ENCODE measurements around the gene MYBPC1.
"Not testable (repeated sequence)": the region's sequence is repeated elsewhere in the genome, so short reads cannot be mapped to it uniquely, and the experiment has no call there.

Gene MYBPC1, protein sequence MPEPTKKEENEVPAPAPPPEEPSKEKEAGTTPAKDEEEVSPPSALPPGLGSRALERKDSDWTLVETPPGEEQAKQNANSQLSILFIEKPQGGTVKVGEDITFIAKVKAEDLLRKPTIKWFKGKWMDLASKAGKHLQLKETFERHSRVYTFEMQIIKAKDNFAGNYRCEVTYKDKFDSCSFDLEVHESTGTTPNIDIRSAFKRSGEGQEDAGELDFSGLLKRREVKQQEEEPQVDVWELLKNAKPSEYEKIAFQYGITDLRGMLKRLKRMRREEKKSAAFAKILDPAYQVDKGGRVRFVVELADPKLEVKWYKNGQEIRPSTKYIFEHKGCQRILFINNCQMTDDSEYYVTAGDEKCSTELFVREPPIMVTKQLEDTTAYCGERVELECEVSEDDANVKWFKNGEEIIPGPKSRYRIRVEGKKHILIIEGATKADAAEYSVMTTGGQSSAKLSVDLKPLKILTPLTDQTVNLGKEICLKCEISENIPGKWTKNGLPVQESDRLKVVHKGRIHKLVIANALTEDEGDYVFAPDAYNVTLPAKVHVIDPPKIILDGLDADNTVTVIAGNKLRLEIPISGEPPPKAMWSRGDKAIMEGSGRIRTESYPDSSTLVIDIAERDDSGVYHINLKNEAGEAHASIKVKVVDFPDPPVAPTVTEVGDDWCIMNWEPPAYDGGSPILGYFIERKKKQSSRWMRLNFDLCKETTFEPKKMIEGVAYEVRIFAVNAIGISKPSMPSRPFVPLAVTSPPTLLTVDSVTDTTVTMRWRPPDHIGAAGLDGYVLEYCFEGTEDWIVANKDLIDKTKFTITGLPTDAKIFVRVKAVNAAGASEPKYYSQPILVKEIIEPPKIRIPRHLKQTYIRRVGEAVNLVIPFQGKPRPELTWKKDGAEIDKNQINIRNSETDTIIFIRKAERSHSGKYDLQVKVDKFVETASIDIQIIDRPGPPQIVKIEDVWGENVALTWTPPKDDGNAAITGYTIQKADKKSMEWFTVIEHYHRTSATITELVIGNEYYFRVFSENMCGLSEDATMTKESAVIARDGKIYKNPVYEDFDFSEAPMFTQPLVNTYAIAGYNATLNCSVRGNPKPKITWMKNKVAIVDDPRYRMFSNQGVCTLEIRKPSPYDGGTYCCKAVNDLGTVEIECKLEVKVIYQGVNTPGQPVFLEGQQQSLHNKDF

DNA sequence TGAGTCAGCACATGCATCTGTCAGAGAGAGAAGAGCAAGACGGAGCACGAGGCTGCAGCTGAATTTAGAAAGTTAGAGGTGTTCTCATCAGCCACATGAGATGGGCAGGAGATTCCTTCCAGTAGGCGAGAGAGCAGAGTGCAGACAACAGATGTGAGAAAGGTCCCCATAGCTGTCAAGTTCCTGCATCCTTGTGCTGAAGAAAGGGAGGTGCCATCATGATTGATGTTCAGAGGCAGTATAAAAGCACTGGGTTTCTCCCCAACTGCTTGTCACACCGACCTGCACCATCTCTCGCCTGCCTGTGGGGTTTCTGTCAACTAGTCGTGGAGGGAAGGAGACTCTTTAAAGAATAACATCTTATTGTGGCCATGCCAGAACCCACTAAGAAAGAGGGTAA lies at the start of gene MYBPC1:
MYBPC1 (plus strand) TSS at position 272 of the 400 bp plus-strand sequence; CDS start at position 372, 100 bp downstream.
- no peak for DNase-seq
- TF ChIP-seq POLR2A (IDR thresholded peaks at IDR 0.05; ENCODE audit: low read length), result no peak
- TF ChIP-seq GATA1 (IDR thresholded peaks at IDR 0.05; ENCODE audit: low read depth, low read length), result no peak

DNA sequence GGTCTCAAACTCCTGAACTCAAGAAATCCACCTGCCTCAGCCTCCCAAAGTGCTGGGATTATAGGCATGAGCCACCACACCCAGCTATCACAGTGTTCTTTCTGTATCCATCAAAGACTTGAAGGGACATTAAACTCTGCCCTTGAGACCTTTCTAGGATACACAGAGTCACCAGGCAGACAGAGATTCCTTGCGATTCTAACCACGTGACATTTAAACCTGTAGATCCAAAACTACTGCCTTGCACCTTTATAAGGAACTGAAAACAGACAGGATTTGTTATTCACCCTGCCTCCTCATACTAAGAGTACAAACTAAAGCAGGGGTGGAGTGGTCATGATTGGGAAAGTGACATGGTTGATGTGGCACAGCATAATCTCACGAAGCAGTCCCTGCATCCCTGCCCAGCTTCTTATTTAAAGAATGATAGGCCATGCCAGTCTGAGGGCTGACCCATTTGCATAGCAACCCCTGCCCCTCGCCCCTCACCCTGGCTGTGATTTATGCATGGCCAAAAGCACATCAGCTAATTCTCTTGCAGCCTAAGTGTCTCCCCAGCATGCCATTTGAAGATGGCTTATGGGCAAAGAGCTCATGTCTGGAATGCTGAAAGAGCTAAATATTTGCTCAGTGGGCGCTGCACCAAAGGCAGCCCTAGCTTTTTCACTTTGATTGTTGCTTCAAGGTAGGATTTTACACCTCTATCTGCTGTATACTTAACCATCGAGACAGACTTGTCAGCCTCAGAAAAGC lies 43.2 kb upstream of the MYBPC1 start:
- DNase-seq, result no peak
- TF ChIP-seq GATA1 (IDR thresholded peaks at IDR 0.05; ENCODE audit: low read depth, low read length), result no peak
- no peak for TF ChIP-seq POLR2A (IDR thresholded peaks at IDR 0.05; ENCODE audit: low read length)

DNA sequence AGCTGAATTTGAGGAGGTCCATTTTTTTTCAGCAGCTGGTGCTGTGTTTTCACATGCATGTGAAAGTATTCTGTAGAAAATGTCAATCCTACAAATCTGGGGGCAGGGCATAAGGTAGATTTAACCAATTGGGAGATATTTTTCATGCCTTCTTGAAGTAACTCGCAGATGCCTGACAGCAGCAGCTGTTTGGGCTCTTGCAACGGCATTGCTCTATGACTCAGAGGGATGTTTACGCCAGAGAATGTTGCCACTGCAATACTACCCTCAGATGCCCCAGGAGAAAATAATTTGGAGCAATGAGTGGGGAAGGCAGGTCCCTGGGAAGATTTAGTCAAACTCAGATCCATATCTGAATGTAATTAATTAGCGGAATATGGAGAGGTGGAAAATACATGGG lies 42.5 kb upstream of the MYBPC1 start:
- no peak for DNase-seq
- TF ChIP-seq GATA1 (IDR thresholded peaks at IDR 0.05; ENCODE audit: low read depth, low read length) (no peak), POLR2A (IDR thresholded peaks at IDR 0.05; ENCODE audit: low read length) (no peak)

DNA sequence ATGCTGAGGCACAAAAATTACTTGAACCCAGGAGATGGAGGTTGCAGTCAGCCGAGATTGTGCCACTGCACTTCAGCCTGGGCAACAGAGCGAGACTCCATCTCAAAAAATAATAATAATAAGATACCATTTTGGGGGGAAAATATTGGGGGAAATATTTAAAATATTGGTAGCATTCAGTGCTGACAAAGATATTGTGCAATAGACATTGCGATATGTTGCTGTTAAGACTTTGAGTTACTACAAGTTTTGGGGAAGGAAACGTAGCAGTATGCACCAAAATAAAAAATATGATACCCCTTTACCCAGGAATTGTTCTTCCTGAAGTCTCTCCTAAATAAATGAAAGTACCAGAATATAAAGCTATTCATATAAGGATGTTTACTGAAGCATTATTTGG lies 37.7 kb upstream of the MYBPC1 start:
- TF ChIP-seq GATA1 (IDR thresholded peaks at IDR 0.05; ENCODE audit: low read depth, low read length), result no peak
- TF ChIP-seq POLR2A (IDR thresholded peaks at IDR 0.05; ENCODE audit: low read length), result no peak
- DNase-seq, result no peak

DNA sequence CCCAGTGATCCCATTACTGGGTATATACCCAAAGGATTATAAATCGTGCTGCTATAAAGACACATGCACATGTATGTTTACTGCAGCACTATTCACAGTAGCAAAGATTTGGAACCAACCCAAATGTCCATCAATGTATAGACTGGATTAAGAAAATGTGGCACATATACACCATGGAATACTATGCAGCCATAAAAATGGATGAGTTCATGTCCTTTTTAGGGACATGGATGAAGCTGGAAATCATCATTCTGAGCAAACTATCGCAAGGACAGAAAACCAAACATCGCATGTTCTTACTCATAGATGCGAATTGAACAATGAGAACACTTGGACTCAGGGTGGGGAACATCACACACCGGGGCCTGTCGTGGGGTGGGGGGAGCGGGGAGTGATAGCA lies 36.0 kb upstream of the MYBPC1 start:
- not testable (repeated sequence) for DNase-seq

DNA sequence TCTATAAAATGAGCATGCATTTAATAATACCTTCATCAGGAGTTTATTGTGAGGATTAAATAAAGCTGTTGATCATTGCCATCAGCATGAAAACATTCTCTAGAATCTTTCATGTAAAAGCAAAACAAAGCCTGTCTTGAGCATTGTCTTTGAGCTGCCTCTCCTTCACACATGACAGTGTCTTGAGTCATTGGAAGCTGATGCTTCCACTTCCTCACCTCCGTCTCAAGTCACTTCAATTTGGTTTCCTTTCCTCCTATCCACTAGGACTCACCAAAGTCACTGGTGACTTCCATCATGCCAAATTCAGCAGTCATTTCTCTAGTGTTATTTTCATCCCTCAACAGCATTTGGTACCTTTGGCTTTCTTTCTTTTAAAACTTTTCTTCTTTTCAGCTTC lies 31.6 kb upstream of the MYBPC1 start:
- TF ChIP-seq GATA1 (IDR thresholded peaks at IDR 0.05; ENCODE audit: low read depth, low read length), result no peak
- TF ChIP-seq POLR2A (IDR thresholded peaks at IDR 0.05; ENCODE audit: low read length), result no peak
- DNase-seq, result no peak

DNA sequence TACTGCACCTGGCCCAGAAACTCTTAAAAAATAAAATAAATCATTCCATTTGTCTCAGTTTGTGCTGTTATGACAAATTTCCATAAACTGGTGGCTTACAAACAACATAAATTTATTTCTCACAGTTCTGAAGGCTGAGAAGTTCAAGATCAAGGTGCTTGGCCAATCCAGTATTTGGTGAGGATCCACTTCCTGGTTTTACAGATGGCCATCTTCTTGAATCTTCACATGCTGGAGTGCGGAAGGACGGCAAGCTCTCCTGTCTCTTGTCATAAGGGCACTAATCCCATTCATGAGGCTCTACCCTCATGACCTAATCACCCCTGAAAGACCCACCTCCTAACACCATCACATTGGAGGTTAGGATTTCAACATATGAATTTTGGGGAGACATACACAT lies 29.9 kb upstream of the MYBPC1 start:
- TF ChIP-seq POLR2A (IDR thresholded peaks at IDR 0.05; ENCODE audit: low read length), result no peak
- TF ChIP-seq GATA1 (IDR thresholded peaks at IDR 0.05; ENCODE audit: low read depth, low read length), result no peak
- DNase-seq, result peak in 1 of 2 experiments; percentile 10

DNA sequence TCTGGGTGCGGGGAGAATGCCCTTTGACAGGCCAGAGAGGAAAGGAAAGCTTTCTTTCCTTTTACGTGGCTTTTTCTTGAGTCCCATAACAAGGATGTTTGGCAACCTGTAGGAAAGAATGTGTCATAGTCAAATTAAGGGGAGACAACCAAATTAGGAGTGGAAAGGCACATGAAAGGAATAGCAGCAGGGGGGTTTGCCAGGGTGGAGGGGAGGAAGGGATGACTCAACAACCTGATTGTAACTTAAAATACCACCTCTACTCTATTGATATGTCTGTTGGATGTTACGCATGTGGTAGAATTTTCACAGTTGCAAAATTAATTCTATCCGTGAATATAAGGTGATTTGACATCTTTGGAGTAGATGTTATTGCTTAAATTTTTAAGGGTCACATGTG lies 28.5 kb upstream of the MYBPC1 start:
- DNase-seq, result no peak

DNA sequence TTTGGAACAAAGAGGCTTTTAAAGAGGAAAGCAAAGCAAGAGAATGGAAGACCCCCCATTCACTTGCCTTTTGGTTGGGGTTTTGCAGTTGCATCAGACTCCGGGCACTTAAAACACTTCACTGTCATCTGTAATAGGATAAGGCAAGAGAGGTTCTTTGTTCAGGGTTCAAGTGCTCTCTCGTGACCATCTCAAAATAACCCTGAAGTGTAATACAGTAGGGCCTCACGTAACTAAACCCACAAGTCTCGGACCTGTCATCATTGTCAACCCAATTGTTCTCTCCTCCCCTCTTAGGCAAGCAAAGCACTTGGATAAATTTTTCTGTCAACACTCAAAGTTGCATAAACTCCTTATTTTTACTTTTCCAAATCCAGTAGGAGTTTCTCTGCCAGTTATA lies 26.9 kb upstream of the MYBPC1 start:
- TF ChIP-seq GATA1 (IDR thresholded peaks at IDR 0.05; ENCODE audit: low read depth, low read length), result no peak
- no peak for TF ChIP-seq POLR2A (IDR thresholded peaks at IDR 0.05; ENCODE audit: low read length)
- DNase-seq, result no peak

More for the DNA sequence above, 28.5 kb upstream of the MYBPC1 start:
- TF ChIP-seq GATA1 (IDR thresholded peaks at IDR 0.05; ENCODE audit: low read depth, low read length) (no peak), POLR2A (IDR thresholded peaks at IDR 0.05; ENCODE audit: low read length) (no peak)

DNA sequence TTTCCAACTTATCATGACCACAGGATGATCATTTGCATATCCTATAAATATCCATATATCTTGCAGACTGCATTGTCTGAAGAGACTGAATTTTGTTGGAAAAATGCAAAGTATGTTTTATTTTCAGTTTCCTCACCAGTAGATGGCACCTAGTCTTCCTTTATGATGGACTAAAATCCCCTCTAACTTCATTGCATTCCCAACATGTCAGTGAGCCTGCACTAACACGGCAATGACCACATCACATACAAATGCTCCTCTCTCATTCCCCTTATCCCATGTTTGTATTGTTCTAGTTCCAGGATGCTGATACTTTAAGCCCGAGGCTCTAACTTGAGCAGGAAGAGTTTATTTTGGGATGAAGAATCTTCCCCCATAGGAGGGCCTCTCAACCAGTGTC lies 24.7 kb upstream of the MYBPC1 start:
- peak in 1 of 2 experiments; percentile 5 for DNase-seq
- TF ChIP-seq GATA1 (IDR thresholded peaks at IDR 0.05; ENCODE audit: low read depth, low read length), result no peak
- no peak for TF ChIP-seq POLR2A (IDR thresholded peaks at IDR 0.05; ENCODE audit: low read length)

DNA sequence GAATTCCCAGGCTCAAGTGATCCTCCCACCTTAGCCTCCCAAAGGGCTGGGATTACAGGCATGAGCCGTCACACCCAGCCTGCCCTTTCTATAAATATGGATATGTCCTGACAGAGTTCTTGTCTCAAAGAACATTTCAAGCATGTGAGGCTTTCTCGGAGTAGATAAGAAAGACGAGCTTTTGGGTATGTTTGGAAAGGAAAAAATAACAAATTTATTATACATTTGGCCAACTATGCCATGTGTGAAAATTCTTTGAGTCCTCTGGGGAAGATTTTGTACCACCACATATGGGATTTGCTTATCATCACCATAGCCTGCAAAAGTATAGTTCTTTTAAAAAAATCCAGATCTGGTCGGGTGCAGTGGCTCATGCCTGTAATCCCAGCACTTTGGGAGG lies 23.7 kb upstream of the MYBPC1 start:
- TF ChIP-seq POLR2A (IDR thresholded peaks at IDR 0.05; ENCODE audit: low read length) (no peak), GATA1 (IDR thresholded peaks at IDR 0.05; ENCODE audit: low read depth, low read length) (no peak)
- DNase-seq, result no peak

DNA sequence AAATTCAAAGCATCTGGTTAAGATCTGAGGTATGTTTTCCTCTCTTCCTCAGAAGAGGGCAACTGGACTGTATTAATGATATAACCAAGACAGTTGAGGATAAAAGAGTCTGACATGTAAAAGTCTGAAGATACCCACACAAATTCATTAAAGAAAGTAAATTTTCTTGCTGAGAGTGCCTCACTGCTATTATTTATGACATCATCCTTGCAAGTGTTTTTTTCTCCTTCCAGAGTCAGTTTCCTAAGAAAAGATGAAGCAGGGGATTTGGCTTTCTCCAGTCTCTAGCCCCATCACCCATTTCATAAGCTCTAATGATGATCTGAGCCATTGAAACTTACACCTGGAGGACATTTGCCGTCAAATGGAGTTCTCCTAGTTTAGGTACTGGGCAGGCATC lies 21.0 kb upstream of the MYBPC1 start:
- TF ChIP-seq POLR2A (IDR thresholded peaks at IDR 0.05; ENCODE audit: low read length), result no peak
- TF ChIP-seq GATA1 (IDR thresholded peaks at IDR 0.05; ENCODE audit: low read depth, low read length), result no peak
- no peak for DNase-seq

DNA sequence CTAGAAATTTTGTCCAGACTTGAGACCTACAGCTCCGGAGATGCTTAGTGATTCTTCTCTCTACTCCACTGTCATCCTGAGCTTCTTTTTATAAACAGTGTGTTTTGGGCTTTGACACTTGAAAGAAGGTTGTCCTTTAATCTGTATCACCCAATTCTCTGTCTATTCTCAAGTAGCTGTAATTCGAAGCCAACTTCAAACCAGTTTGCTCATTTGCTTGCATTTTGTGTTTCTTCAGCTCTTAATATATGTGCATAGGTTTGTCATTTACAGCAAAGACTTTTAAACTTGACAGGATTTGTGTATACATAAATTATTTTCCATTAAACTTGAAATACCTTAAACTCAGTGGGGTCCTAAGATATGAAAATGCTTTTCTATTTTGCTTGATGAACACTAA lies 16.4 kb upstream of the MYBPC1 start:
- DNase-seq, result no peak
- TF ChIP-seq POLR2A (IDR thresholded peaks at IDR 0.05; ENCODE audit: low read length) (no peak), GATA1 (IDR thresholded peaks at IDR 0.05; ENCODE audit: low read depth, low read length) (no peak)

All from erythroblast (primary cell).